Panc1 (cell line): ENCODE data around the gene CDAN1.

Source experiments
- POLR2AphosphoS5 ChIP-seq: IDR thresholded peaks from 2 replicates; pipeline ENCODE4 v1.6.1; 2012; ENCODE audit warnings: mild to moderate bottlenecking, low read depth, low read length, moderate library complexity
- TCF7L2 ChIP-seq: IDR thresholded peaks from 2 replicates; pipeline ENCODE4 v1.6.1; 2011; ENCODE audit warnings: mild to moderate bottlenecking, low read depth, low read length, inconsistent platforms
- TF ChIP-seq, protein P1 (sequence below): fragments of 450-650 bp; IDR thresholded peaks from 2 replicates; pipeline ENCODE4 v1.5.1; 2017; ENCODE audit warnings: mild to moderate bottlenecking

DNA sequence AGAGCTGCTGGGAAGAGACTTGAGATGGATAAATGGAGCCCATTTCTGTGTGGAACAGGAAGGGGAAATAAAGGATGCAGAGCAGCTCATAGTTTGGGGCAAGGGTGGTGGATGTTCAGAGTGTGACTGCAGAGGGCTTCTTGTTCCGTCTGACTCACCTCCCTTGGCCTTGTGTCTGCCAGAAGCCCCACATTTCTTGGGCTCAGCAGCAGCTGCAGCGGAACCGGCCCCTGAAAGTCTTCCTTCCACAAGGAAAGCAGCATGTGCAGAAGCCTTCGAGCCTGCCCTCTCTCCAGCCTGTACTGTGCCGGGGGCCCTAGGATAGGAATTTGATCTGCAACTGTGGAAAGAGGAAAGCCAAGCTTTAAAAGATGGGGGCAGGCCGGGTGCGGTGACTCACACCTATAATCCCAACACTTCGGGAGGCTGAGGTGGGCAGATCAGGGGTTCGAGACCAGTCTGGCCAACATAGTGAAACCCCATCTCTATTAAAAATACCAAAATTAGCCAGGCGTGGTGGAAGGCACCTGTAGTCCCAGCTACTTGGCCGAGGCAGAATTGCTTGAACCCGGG lies 11.5 kb downstream of the CDAN1 start:
- TF ChIP-seq, protein P1, sequence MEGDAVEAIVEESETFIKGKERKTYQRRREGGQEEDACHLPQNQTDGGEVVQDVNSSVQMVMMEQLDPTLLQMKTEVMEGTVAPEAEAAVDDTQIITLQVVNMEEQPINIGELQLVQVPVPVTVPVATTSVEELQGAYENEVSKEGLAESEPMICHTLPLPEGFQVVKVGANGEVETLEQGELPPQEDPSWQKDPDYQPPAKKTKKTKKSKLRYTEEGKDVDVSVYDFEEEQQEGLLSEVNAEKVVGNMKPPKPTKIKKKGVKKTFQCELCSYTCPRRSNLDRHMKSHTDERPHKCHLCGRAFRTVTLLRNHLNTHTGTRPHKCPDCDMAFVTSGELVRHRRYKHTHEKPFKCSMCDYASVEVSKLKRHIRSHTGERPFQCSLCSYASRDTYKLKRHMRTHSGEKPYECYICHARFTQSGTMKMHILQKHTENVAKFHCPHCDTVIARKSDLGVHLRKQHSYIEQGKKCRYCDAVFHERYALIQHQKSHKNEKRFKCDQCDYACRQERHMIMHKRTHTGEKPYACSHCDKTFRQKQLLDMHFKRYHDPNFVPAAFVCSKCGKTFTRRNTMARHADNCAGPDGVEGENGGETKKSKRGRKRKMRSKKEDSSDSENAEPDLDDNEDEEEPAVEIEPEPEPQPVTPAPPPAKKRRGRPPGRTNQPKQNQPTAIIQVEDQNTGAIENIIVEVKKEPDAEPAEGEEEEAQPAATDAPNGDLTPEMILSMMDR = no peak
- TF ChIP-seq POLR2AphosphoS5 (no peak), TCF7L2 (no peak)
